Urothelium cell line (cell line): Measurements from ENCODE around the gene TMEM156.
"Not testable (repeated sequence)": the region's sequence is repeated elsewhere in the genome, so short reads cannot be mapped to it uniquely, and the experiment has no call there.

ENCODE experiments used
- DNase-seq: peaks from one replicate; pipeline ENCODE4 v3.0.0; 2011; ENCODE audit warnings: low spot score, mixed read lengths
- FAIRE-seq: peaks from 2 replicates; lab custom pipeline; 2011; peaks lifted over from hg19 to GRCh38; lab: Jason Lieb, UNC

The TMEM156 gene

GRCh38 chr4:38994135-38994534 is 38.1 kb downstream of the TMEM156 start:
- no peak for FAIRE-seq
- DNase-seq = no peak

- FAIRE-seq = no peak
- DNase-seq = no peak
These were observed 38.5 kb downstream of the TMEM156 start for GRCh38 chr4:38993683-38994082.

- DNase-seq = no peak
These were observed 42.0 kb downstream of the TMEM156 start for GRCh38 chr4:38990241-38990640.

GRCh38 chr4:38989487-38989886 is 42.7 kb downstream of the TMEM156 start:
- DNase-seq (no peak), FAIRE-seq (no peak)

More at GRCh38 chr4:38990241-38990640, 42.0 kb downstream of the TMEM156 start:
- FAIRE-seq = no peak

- FAIRE-seq = not testable (repeated sequence)
- peak; percentile 51 for DNase-seq
These were observed 43.9 kb downstream of the TMEM156 start for GRCh38 chr4:38988353-38988752.

- no peak for FAIRE-seq
- DNase-seq = no peak
These were observed 44.7 kb downstream of the TMEM156 start for GRCh38 chr4:38987491-38987890.

GRCh38 chr4:38985410-38986100 is 46.7 kb downstream of the TMEM156 start:
- no peak for FAIRE-seq
- DNase-seq = no peak

GRCh38 chr4:38983787-38984598 is 48.2 kb downstream of the TMEM156 start:
- FAIRE-seq = no peak

GRCh38 chr4:38983291-38983690 is 48.9 kb downstream of the TMEM156 start:
- DNase-seq (no peak), FAIRE-seq (no peak)

More at GRCh38 chr4:38983787-38984598, 48.2 kb downstream of the TMEM156 start:
- DNase-seq = no peak

GRCh38 chr4:38982361-38983095 is 49.7 kb downstream of the TMEM156 start:
- FAIRE-seq = no peak
- no peak for DNase-seq

GRCh38 chr4:38980903-38981676 is 51.1 kb downstream of the TMEM156 start:
- FAIRE-seq (no peak), DNase-seq (no peak)

- FAIRE-seq (no peak), DNase-seq (no peak)
These were observed 52.5 kb downstream of the TMEM156 start for GRCh38 chr4:38979511-38980230.

- no peak for DNase-seq
- FAIRE-seq = no peak
These were observed 53.1 kb downstream of the TMEM156 start for GRCh38 chr4:38979081-38979480.

- DNase-seq (no peak), FAIRE-seq (no peak)
These were observed 55.9 kb downstream of the TMEM156 start for GRCh38 chr4:38976308-38976707.

GRCh38 chr4:38968668-38969067 is 63.5 kb downstream of the TMEM156 start:
- no peak for FAIRE-seq
- no peak for DNase-seq

- FAIRE-seq (peak; percentile 27), DNase-seq (peak; percentile 43)
These were observed 64.7 kb downstream of the TMEM156 start for GRCh38 chr4:38967260-38968095.

- FAIRE-seq = no peak
- no peak for DNase-seq
These were observed 66.3 kb downstream of the TMEM156 start for GRCh38 chr4:38965866-38966265.

- no peak for FAIRE-seq
- DNase-seq = no peak
These were observed 67.0 kb downstream of the TMEM156 start for GRCh38 chr4:38964942-38965775.
